NCI-H2029 treated with DMSO at 0.1 percent for 48 hours (cell line): ENCODE data around the gene MAP2K5.

Experiments
- DNase-seq: peaks from one replicate; lab custom pipeline; 2025; lab: John Stamatoyannopoulos, UW

Gene MAP2K5

GRCh38 chr15:67806536-67806935 is 264.0 kb downstream of the MAP2K5 start:
- DNase-seq, result no peak

- DNase-seq, result no peak
Observed at GRCh38 chr15:67807141-67807540, 264.6 kb downstream of the MAP2K5 start.

GRCh38 chr15:67807836-67808235 is 265.3 kb downstream of the MAP2K5 start:
- DNase-seq, result no peak

GRCh38 chr15:67808821-67809220 is 266.3 kb downstream of the MAP2K5 start:
- no peak for DNase-seq

- DNase-seq, result no peak
Observed at GRCh38 chr15:67809441-67809840, 266.9 kb downstream of the MAP2K5 start.

DNA sequence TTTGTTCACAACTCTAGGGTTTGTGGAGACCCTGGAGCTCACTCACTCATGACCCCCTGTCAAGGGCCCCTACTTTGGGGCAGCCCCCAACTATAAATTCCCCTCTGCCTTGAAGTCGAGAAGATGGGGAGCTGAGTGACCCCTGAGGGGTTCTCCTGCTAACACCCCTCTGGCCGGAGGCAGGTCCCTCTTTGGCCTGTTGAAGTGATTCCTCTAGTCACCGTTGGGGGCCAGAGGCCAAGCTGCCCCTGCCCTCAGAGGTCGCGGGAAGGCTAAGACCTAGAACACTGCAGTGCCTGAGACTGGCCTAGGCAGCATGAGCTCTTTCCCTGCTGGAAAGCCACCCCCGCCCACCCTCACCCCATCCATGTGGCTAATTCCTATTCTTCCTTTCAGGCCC is 267.4 kb downstream of the MAP2K5 start:
- DNase-seq, result no peak

DNA sequence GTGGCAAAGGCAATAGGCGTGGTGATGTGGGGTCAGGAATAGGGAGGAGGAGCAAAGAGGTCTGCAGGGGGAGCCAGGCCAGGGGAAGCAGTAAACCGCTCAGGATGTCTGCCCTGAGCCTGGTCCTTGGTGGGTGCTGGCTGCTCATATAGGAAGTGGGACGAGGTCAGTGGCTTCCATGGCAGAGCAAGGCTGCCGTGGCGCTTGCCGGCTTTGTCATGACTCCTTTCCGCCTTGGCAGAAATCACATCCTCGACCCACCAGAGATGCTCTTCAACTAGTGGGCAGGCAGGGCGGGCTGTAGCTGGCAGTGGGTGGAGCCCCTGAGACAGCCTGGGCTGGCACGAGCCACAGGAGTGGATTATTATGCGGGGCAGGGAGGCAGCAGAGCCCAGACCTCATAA is 269.7 kb downstream of the MAP2K5 start:
- no peak for DNase-seq

DNA sequence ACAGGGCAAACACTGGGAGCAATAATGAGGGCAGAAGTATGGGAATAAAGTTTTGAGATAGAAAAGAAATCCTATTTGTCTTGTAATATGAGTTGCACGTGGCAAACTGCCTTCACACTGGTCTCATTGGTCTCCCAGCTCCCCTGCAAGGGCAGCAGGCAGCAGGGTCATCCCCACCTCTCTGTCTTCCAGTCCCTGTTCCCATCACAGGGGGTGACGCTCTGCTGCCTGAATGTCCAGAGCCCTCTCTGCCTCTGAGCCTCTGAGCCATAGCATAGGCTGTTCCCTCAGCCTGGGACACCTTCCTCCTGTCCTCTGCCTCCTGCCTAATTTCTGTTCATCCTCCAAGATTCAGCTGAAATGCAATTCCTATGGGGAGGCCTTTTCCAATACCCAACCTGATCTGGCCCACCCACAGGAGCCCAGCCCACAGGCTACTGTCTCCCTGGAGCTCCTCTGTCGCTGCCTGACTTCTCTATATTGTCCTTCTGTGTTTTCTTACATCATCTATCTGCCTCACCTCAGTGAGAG is 270.7 kb downstream of the MAP2K5 start:
- DNase-seq, result no peak

DNA sequence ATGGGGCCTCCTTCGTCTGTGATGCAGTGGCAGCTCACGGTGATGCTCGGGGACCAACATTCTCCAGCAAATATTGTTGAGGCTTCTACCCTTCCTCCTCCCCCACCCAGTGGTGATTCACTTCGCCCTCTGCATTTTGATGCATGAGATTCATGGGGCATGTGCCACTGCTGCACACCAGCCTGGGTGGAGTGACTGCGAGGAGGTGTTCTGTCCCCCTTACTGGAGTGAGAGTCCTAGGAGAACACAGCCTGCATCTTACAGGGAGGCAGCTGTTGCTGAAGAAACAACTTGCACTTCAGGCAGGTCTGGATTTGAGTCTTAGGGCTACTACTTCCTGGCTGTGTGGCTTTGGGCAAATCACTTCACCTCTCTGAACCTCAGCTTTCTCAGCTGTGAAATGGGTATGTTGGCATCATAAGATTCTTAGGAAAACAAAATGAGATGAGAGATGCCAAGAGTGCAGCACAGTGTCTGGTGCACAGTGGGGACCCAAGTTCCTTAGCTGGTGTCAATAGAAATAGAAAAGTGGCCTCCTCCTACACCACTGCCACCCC is 272.6 kb downstream of the MAP2K5 start:
- no peak for DNase-seq

DNA sequence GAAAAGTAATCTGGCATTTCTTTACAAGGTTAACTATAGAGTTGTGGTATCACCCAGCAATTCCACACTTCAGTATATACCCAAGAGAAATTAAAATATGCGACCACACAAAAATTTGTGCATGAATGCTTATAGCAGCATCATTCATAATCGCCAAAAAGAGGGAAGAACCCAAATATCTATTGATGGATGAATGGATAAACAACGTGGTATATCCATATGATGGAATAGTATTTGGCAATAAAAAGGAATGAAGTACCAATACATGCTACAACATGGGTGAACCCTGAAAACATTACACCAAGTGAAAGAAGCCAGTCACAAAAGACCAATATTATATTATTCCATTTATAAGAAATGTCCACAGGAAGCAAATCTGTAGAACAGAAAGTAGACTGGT is 274.2 kb downstream of the MAP2K5 start:
- no peak for DNase-seq

GRCh38 chr15:67818464-67818863 is 276.0 kb downstream of the MAP2K5 start:
- DNase-seq, result no peak

- DNase-seq, result no peak
Observed at GRCh38 chr15:67819636-67820035, 277.1 kb downstream of the MAP2K5 start.

- DNase-seq, result no peak
Observed at GRCh38 chr15:67820122-67820991, 277.9 kb downstream of the MAP2K5 start.

DNA sequence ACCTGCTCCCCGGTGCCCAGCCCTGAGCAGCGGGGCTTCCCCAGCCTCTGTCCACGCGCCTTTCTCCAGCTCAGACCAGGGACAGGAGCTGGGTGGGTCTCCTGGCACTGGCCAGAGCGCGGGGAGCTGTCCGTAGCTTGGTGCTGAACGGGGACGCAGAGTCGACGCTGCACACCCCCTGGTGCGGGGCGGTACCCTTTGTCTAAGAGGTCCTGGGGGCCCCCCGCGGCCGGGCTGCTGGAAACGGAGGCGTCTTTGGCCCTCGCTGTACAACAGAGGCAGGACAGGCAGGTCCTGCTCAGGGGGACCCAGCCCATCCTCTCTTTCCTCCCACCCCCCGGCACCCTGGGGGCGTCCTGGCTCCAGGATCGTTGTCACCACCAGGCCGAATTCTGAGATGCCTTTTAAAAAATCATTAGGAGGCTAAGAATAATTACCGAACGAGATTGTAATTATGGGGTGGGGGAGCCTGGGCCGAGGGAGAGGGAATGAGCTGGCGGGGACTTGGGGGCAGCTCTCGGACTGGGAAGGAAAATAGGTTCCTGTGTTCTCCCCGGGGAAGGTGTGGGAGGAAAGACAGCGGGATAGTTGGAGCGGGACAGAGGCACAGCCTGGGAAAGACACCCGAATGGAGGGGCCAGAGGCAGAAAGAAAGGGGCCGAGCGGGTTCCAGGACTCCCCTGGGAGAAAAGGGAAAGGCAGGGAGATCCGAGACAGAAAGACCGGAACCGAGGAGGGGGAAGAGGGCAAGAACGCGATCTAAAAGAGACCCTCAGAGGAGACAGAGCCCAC is 278.7 kb downstream of the MAP2K5 start:
- no peak for DNase-seq

GRCh38 chr15:67821784-67822440 is 279.4 kb downstream of the MAP2K5 start:
- DNase-seq, result no peak

DNA sequence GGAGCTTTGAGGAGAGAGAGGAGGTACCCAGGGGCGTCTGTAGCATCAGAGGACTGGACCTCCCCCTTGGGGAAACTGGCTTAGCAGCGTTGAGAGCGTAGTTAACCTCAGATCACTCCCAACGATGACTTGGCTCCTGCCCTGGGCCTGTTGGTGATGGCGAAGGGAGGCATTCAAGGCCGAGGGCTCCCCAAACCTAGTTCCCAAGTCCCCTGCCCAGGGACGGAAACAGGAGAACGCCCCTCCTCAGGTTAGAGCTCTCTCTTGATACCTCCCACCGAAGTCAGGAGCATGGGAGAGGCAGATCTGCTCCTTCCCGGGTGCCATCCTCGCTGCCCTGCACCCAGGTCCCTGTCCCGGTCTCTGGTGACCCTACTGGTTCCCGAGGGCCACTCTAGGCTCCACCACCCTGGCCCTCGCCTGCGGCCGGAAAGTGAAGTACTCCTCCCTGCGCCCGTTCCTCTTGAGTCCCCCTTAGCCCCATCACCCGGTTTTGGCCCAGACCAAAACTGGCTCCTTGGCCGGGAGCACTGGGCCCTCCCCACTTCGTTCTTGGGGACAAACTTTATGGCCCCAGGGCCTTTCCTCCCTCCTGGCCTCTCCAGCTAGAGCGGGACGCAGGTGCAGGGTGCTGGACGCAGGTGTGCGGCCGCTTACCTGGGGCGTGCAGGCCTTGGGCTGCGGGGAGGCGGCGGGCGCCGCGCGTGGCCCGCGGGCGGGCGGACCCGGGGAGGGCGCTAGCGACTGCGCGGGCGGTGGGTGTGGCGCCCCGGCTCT is 280.2 kb downstream of the MAP2K5 start:
- DNase-seq, result no peak

DNA sequence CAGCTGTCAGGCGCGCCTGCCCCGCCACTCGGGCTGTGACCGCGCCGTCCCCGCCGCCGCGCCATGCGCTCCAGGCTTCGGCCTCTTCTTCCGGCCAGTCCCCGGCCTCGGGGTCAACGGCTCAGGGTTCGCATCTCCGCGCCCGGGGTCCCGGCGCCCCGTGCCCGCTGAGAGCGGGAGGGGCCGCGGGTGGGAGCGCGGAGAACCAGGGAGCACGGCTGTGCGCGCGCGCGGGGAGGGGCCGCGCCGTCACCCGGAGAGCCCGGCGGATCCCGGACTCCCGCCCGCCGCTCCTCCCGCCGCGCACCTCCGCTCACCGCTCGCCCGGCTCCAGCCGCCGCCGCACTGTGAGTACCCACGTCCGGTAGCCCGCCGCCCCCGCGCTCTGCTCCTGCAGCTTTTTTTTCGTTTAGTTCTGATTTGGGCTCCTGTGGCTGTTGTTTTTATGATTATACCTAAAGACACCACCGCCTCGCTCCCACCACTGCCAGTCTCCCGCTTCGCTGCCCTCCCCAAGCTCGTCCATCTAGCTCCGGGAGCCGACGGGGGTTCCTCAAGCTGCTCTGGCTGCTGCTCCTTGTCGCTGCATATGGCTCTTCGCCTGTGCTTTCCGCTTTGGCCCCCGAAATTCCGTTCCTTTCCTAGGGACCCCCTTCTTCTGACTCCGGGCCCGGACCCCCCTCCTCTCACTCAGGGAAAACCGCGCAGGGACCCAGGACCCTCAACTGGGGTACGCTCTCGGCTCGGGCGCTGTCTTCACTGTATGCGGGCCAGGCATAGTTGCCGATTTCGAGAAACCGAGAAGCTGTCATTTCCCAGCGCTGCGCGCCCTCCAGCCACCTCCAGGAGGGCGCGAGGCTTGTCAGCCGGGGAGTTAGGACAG is 281.1 kb downstream of the MAP2K5 start:
- no peak for DNase-seq

GRCh38 chr15:67824197-67824968 is 281.9 kb downstream of the MAP2K5 start:
- no peak for DNase-seq
